K562 (cell line): ENCODE data around the gene IFNA8. TPM values are rescaled to one million over a fixed set of nuclear protein-coding genes. Genes with fewer than 3 reads are reported as not detected.

ENCODE experiments used
- ATAC-seq: fragments of 200-7000 bp; cut with Tn5 transposase; 3 replicates; pipeline ENCODE4 v1.9.1; 2020; ENCODE audit warnings: moderate library complexity
- BruUV-seq: library from RNA; stranded (reverse); fragments of 400-500 nt; replicated peaks from 2 replicates; lab custom pipeline; 2021; lab: Mats Ljungman, UMichigan
- CTCF ChIA-PET: fragments of 300-600 bp; formaldehyde crosslinking; extraction: SDS; loops from one replicate; lab custom pipeline; 2021; ENCODE audit warnings: low intra/inter-chr PET ratio; lab: Yijun Ruan, JAX
- POLR2A ChIA-PET: fragments of 300-600, 350-650 bp; sonication (Branson Sonifier 250); formaldehyde crosslinking; extraction: SDS; loops from one replicate; lab custom pipeline; 2021; ENCODE audit warnings: antibody characterized with exemption, inconsistent platforms; lab: Yijun Ruan, JAX
- DNase-seq, 4 experiments: peaks; one replicate each; pipeline versions ENCODE4 v3.0.0 to v3.0.0-alpha.2; 2011 to 2018; ENCODE audit warnings: low spot score in 3 of 4, mixed read lengths in 3 of 4; ENCODE audit errors: extremely low read depth in 1 of 4
- FAIRE-seq: peaks from 2 replicates; lab custom pipeline; 2011; peaks lifted over from hg19 to GRCh38; lab: Jason Lieb, UNC
- H2AFZ ChIP-seq: 2 replicates; pipeline ENCODE4 v1.6.0; 2011; ENCODE audit warnings: low read depth, low read length, control low read depth, inconsistent platforms
- H3K27ac ChIP-seq: fragments of 200-600 bp; 3 replicates; pipeline ENCODE4 v1.8.0; 2011; ENCODE audit warnings: low read depth, mild to moderate bottlenecking, control low read depth, inconsistent platforms, low read length, moderate library complexity, mixed read lengths; ENCODE audit errors: extremely low read depth
- H3K27me3 ChIP-seq, 2 experiments: fragments of 300-600 bp in 1 of 2; 2 replicates in 1 of 2; 3 replicates in 1 of 2; pipeline versions ENCODE4 v1.6.0 to v1.8.0; 2011; ENCODE audit warnings: inconsistent platforms in 2 of 2, low read length in 2 of 2, mild to moderate bottlenecking in 1 of 2, mixed read lengths in 1 of 2, moderate library complexity in 1 of 2; ENCODE audit not compliant: control insufficient read depth in 2 of 2, insufficient read depth in 2 of 2
- H3K36me3 ChIP-seq: fragments of 300-600 bp; 3 replicates; pipeline ENCODE4 v1.8.0; 2011; ENCODE audit warnings: mild to moderate bottlenecking, low read length, inconsistent platforms; ENCODE audit not compliant: control insufficient read depth, insufficient read depth
- H3K4me1 ChIP-seq, 2 experiments: fragments of 200-600 bp in 1 of 2; replicated peaks in 1 of 2; 2 replicates in 1 of 2; 3 replicates in 1 of 2; pipeline versions ENCODE4 v1.5.1 to v1.8.0; 2011; ENCODE audit warnings: inconsistent platforms in 2 of 2, low read length in 2 of 2, mild to moderate bottlenecking in 1 of 2, mixed read lengths in 1 of 2, moderate library complexity in 1 of 2; ENCODE audit not compliant: control insufficient read depth in 2 of 2, insufficient read depth in 2 of 2
- H3K4me2 ChIP-seq: 2 replicates; pipeline ENCODE4 v1.6.1; 2011; ENCODE audit warnings: low read length, control low read depth, inconsistent platforms, mixed read lengths; ENCODE audit not compliant: insufficient read depth
- H3K4me3 ChIP-seq: fragments of 200-600 bp; sonication (generic), shearing (Covaris generic); 2 replicates; pipeline ENCODE4 v1.5.1; 2016; ENCODE audit warnings: control low read depth, inconsistent platforms
- H3K79me2 ChIP-seq: fragments of 200-600 bp; 3 replicates; pipeline ENCODE4 v1.8.0; 2011; ENCODE audit warnings: low read length, inconsistent platforms; ENCODE audit not compliant: control insufficient read depth, insufficient read depth
- H3K9ac ChIP-seq, 2 experiments: 2 replicates each; pipeline versions ENCODE4 v1.6.0 to v1.6.1; 2011; ENCODE audit warnings: low read depth in 2 of 2, low read length in 2 of 2, control low read depth in 1 of 2, inconsistent platforms in 1 of 2, mild to moderate bottlenecking in 1 of 2, mixed read lengths in 1 of 2; ENCODE audit not compliant: insufficient read depth in 1 of 2
- H3K9me1 ChIP-seq: one replicate; pipeline ENCODE4 v1.6.0; 2011; ENCODE audit warnings: inconsistent platforms, mild to moderate bottlenecking, low read length, moderate library complexity; ENCODE audit not compliant: control insufficient read depth, insufficient read depth
- H3K9me3 ChIP-seq: replicated peaks from 2 replicates; pipeline ENCODE4 v1.5.1; 2011; ENCODE audit warnings: low read depth, low read length, inconsistent platforms; ENCODE audit not compliant: control insufficient read depth, insufficient read depth
- H4K20me1 ChIP-seq: replicated peaks from 2 replicates; pipeline ENCODE4 v1.6.1; 2011; ENCODE audit warnings: low read length, inconsistent platforms, mixed read lengths; ENCODE audit not compliant: control insufficient read depth, insufficient read depth
- CBFA2T2 ChIP-seq: fragments of 450-650 bp; conservative IDR thresholded peaks from 2 replicates; pipeline ENCODE4 v1.6.1; 2017; ENCODE audit warnings: mild to moderate bottlenecking
- DDX20 ChIP-seq: fragments of 450-650 bp; IDR thresholded peaks from 2 replicates; pipeline ENCODE4 v1.6.1; 2016; ENCODE audit warnings: missing genetic modification characterization, low read depth, mild to moderate bottlenecking, missing compliant biosample characterization, moderate library complexity
- GTF2A2 ChIP-seq: IDR thresholded peaks from 2 replicates; pipeline ENCODE4 v1.6.1; 2016; ENCODE audit warnings: mild to moderate bottlenecking, missing genetic modification characterization, missing compliant biosample characterization
- GTF2E2 ChIP-seq: fragments of 200-800 bp; sonication (Bioruptor generic); IDR thresholded peaks from 2 replicates; pipeline ENCODE4 v1.6.1; 2016; ENCODE audit warnings: missing genetic modification characterization, missing compliant biosample characterization
- HDAC2 ChIP-seq: fragments of 450-650 bp; IDR thresholded peaks from 2 replicates; pipeline ENCODE4 v1.6.1; 2016; ENCODE audit warnings: mild to moderate bottlenecking
- MBD2 ChIP-seq: sonication (generic); IDR thresholded peaks from 2 replicates; pipeline ENCODE4 v1.6.1; 2016; ENCODE audit warnings: low read depth, borderline replicate concordance
- MXI1 ChIP-seq: IDR thresholded peaks from 2 replicates; pipeline ENCODE4 v1.6.1; 2011; ENCODE audit warnings: low read depth, mild to moderate bottlenecking, improper control_type of control experiment, low read length
- NEUROD1 ChIP-seq: fragments of 150-350 bp; IDR thresholded peaks from 2 replicates; pipeline ENCODE4 v1.6.1; 2014; ENCODE audit warnings: borderline replicate concordance, low read length, low read depth; ENCODE audit not compliant: partially characterized antibody
- RAD21 ChIP-seq, 2 experiments: fragments of 250-450 bp in 1 of 2; fragments of 450-650 bp in 1 of 2; sonication (Bioruptor Pico) in 1 of 2; formaldehyde crosslinking in 1 of 2; IDR thresholded peaks in 1 of 2; conservative IDR thresholded peaks in 1 of 2; 2 replicates each; pipeline versions ENCODE4 v1.4.0 to v1.8.0; 2020 to 2022; ENCODE audit warnings: mild to moderate bottlenecking in 2 of 2, moderate library complexity in 1 of 2
- RBM34 ChIP-seq: fragments of 200-400 bp; formaldehyde crosslinking; IDR thresholded peaks from 2 replicates; pipeline ENCODE4 v1.6.1; 2018; ENCODE audit warnings: low read length, borderline replicate concordance; ENCODE audit not compliant: insufficient read depth
- ZC3H4 ChIP-seq: sonication (generic); formaldehyde crosslinking; IDR thresholded peaks from 2 replicates; pipeline ENCODE4 v1.9.0; 2021; ENCODE audit warnings: missing genetic modification reagents, borderline replicate concordance
- ZNF212 ChIP-seq: fragments of 450-650 bp; formaldehyde crosslinking; IDR thresholded peaks from 2 replicates; pipeline ENCODE4 v1.4.0; 2020; ENCODE audit warnings: mild to moderate bottlenecking
- ZNF3 ChIP-seq: fragments of 250-450 bp; sonication (Bioruptor Pico); IDR thresholded peaks from 2 replicates; pipeline ENCODE4 v1.5.0; 2021; ENCODE audit warnings: mild to moderate bottlenecking, moderate library complexity
- ZNF436 ChIP-seq: fragments of 250-450, 450-650 bp; sonication (Bioruptor Pico); formaldehyde crosslinking; IDR thresholded peaks from 2 replicates; pipeline ENCODE4 v1.7.0; 2020; ENCODE audit warnings: mild to moderate bottlenecking
- ZNF589 ChIP-seq: fragments of 200-800 bp; sonication (Bioruptor generic); IDR thresholded peaks from 2 replicates; pipeline ENCODE4 v1.6.1; 2016; ENCODE audit warnings: low read depth, missing genetic modification characterization, missing compliant biosample characterization
- WGBS: fragments of 100-300 bp; shearing (Covaris generic); methylation state at CpG from one replicate; pipeline ENCODE4 v1.1.6; 2016; ENCODE audit warnings: low coverage, mixed read lengths; ENCODE audit not compliant: insufficient coverage; ENCODE audit errors: missing lambda C conversion rate; 5-methylcytosine and 5-hydroxymethylcytosine counted together
- in situ Hi-C: fragments of 300-500 bp; cut with MboI; formaldehyde crosslinking; loops from 4 replicates; pipeline ENCODE4 v1.15.0; 2018; ENCODE audit warnings: inconsistent platforms, mixed read lengths
- intact Hi-C: fragments of 100-400 bp; cut with micrococcal nuclease; formaldehyde crosslinking; loops from 2 replicates; pipeline ENCODE4 v1.14.2; 2022
- polyA plus RNA-seq, 8 experiments: library from polyadenylated mRNA; depleted of rRNA in 4 of 8; stranded (reverse) in 5 of 8; unstranded in 3 of 8; fragments of >200 nt; fragmentation: Nextera tagmentation in 2 of 8; fragmentation: Illumina TruSeq in 1 of 8; extraction: Ambion mirVana in 2 of 8; extraction: Trizol in 1 of 8; gene quantifications; 2 replicates each; pipeline versions ENCODE4 v1.2.1 to v1.2.3, GENCODE V29; 2011 to 2014; ENCODE audit warnings: inconsistent platforms in 1 of 8, missing spikeins in 1 of 8
- total RNA-seq, 7 experiments: library from RNA; depleted of rRNA in 6 of 7; stranded (reverse); fragments of >200 nt in 6 of 7; fragmentation: Illumina TruSeq in 2 of 7; extraction: Trizol in 2 of 7; gene quantifications; 2 replicates each; pipeline versions ENCODE4 v1.2.1 to v1.2.3, GENCODE V29; 2011 to 2021; ENCODE audit warnings: low replicate concordance in 1 of 7
- TF ChIP-seq, protein P1 (sequence below): sonication (generic); formaldehyde crosslinking; IDR thresholded peaks from 2 replicates; pipeline ENCODE4 v1.4.0; 2020; ENCODE audit warnings: mild to moderate bottlenecking, missing genetic modification reagents
- TF ChIP-seq, protein P2 (sequence below): fragments of 450-650 bp; IDR thresholded peaks from 2 replicates; pipeline ENCODE4 v1.6.1; 2017; ENCODE audit warnings: antibody characterized with exemption, mild to moderate bottlenecking

Gene IFNA8
- total and polyA plus RNA-seq, 9 of the 15 experiments (the other 6 are each of a cell fraction or from before 2014, with no cell fraction given): not detected

DNA sequence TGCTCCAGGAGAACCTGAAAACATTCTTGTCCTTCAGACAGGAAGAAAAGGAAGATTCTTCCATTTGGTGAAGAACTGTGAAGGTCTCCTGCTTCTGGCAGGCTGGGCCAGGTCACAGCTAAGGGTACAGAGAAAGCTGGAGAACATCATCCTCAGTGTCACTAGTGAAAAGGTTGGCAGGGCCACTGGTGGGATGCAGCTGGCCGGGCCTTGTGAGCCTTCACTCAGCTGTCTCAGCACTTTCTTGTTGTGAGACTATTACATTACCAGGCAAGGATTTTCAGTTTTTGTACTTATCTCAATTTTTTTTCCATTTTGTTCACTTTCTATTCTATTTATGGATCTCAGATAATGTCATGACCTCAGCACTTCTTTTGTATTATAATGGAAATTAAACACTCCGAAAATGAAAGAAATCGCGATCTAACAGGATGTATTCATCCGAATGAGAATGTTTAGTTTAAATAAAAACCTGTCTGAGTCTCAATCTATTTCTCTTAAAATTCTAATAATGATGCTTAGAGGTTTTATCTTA lies 9.9 kb upstream of the IFNA8 start:
- H2AFZ ChIP-seq: no peak overlapping the region
- FAIRE-seq: no peak
- no peak overlapping the region for H3K4me3 ChIP-seq
- TF ChIP-seq RAD21 (CRISPR knock-in tag; conservative IDR thresholded peaks at IDR 0.05 in 1 of 2, IDR thresholded peaks at IDR 0.05 in 1 of 2) (no peak), ZNF589 (no peak), GTF2E2 (tag) (no peak), ZNF3 (no peak), ZNF436 (CRISPR knock-in tag) (no peak), NEUROD1 (no peak), RBM34 (no peak), ZNF212 (CRISPR knock-in tag) (no peak), HDAC2 (no peak), DDX20 (tag) (no peak), MBD2 (no peak), ZC3H4 (CRISPR knock-in tag) (no peak), GTF2A2 (tag) (no peak), MXI1 (no peak), CBFA2T2 (no peak)
- TF ChIP-seq, protein P1, sequence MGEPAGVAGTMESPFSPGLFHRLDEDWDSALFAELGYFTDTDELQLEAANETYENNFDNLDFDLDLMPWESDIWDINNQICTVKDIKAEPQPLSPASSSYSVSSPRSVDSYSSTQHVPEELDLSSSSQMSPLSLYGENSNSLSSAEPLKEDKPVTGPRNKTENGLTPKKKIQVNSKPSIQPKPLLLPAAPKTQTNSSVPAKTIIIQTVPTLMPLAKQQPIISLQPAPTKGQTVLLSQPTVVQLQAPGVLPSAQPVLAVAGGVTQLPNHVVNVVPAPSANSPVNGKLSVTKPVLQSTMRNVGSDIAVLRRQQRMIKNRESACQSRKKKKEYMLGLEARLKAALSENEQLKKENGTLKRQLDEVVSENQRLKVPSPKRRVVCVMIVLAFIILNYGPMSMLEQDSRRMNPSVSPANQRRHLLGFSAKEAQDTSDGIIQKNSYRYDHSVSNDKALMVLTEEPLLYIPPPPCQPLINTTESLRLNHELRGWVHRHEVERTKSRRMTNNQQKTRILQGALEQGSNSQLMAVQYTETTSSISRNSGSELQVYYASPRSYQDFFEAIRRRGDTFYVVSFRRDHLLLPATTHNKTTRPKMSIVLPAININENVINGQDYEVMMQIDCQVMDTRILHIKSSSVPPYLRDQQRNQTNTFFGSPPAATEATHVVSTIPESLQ (CRISPR knock-in tag): no peak
- TF ChIP-seq, protein P2, sequence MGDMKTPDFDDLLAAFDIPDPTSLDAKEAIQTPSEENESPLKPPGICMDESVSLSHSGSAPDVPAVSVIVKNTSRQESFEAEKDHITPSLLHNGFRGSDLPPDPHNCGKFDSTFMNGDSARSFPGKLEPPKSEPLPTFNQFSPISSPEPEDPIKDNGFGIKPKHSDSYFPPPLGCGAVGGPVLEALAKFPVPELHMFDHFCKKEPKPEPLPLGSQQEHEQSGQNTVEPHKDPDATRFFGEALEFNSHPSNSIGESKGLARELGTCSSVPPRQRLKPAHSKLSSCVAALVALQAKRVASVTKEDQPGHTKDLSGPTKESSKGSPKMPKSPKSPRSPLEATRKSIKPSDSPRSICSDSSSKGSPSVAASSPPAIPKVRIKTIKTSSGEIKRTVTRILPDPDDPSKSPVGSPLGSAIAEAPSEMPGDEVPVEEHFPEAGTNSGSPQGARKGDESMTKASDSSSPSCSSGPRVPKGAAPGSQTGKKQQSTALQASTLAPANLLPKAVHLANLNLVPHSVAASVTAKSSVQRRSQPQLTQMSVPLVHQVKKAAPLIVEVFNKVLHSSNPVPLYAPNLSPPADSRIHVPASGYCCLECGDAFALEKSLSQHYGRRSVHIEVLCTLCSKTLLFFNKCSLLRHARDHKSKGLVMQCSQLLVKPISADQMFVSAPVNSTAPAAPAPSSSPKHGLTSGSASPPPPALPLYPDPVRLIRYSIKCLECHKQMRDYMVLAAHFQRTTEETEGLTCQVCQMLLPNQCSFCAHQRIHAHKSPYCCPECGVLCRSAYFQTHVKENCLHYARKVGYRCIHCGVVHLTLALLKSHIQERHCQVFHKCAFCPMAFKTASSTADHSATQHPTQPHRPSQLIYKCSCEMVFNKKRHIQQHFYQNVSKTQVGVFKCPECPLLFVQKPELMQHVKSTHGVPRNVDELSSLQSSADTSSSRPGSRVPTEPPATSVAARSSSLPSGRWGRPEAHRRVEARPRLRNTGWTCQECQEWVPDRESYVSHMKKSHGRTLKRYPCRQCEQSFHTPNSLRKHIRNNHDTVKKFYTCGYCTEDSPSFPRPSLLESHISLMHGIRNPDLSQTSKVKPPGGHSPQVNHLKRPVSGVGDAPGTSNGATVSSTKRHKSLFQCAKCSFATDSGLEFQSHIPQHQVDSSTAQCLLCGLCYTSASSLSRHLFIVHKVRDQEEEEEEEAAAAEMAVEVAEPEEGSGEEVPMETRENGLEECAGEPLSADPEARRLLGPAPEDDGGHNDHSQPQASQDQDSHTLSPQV: no peak
- TF ChIP-seq, all 486 proteins: peak for 0
- ChIA-PET CTCF (no interaction called here), POLR2A (no interaction called here)
- Histone ChIP-seq H3K9me1 (no peaks in the 10 kb centered on the region), H3K9me3 (no peaks in the 10 kb centered on the region), H3K27me3 (no peaks in the 10 kb centered on the region), H3K4me2 (no peak overlapping the region), H3K27ac (no peak overlapping the region), H3K79me2 (no peaks in the 10 kb centered on the region), H3K9ac (no peak overlapping the region), H3K4me1 (no peaks in the 10 kb centered on the region), H3K36me3 (no peaks in the 10 kb centered on the region), H4K20me1 (no peaks in the 10 kb centered on the region)
- ATAC-seq (no peak), DNase-seq (no peak)
- BruUV-seq: no TSS peak
- in situ Hi-C loops (no loop called here), intact Hi-C loops (no loop called here)
- no CpG with 5 or more reads among the region's 5 CpGs for WGBS
